Middle frontal gyrus (tissue), 1 donor: ENCODE results near the gene HSBP1L1.

Experiments used
- DNase-seq: peaks from one replicate; pipeline ENCODE4 v3.0.0-alpha.2; 2015; ENCODE audit warnings: low spot score; ENCODE audit errors: extremely low spot score

Gene HSBP1L1

DNA sequence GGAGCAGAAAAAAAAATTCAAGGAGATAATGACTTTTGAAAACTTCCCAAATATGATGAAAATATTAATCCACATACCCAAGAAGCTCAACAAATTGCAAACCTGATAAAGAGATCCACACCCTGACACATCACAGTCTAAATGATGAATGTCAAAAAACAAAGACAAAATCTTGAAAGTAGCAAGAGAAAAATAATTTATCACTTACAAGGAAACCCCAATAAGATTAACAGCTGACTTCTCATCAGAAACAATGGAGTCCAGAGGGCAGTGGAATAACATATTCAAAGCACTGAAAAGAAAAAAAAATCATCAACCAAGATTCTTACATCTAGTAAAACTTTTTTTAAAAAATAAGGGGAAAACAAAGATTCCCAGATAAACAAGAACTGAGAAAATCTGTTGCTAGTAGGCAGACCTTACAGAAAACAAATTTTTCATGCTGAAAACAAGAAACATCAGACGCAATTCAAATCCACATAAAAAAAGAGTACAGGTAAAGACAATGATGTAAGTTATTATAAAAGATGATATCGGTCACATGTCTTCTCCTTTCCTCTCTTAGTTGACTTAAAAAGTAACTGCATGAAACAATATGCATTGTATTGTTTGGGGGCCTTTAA is 34.3 kb upstream of the HSBP1L1 start:
- no peak for DNase-seq

- DNase-seq = no peak
These were observed 33.0 kb upstream of the HSBP1L1 start for GRCh38 chr18:79931475-79931874.

DNA sequence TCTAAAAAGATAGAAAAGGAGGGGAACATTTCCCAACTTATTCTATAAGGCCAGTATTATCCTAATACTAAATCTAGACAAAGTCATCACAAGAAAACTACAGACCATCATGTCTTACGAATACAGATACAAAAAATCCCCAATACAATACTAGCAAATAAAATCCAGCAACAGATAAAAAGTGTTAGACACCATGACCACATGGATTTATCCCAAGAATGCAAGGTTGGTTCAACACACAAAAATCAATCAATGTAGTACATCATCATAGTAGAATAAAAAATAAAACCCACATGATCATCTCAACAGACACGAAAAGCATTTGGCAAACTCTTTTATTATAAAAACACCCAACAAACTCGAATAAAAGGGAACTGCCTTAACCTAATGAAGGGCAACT is 31.5 kb upstream of the HSBP1L1 start:
- DNase-seq = no peak

GRCh38 chr18:79933765-79934164 is 30.7 kb upstream of the HSBP1L1 start:
- no peak for DNase-seq

DNA sequence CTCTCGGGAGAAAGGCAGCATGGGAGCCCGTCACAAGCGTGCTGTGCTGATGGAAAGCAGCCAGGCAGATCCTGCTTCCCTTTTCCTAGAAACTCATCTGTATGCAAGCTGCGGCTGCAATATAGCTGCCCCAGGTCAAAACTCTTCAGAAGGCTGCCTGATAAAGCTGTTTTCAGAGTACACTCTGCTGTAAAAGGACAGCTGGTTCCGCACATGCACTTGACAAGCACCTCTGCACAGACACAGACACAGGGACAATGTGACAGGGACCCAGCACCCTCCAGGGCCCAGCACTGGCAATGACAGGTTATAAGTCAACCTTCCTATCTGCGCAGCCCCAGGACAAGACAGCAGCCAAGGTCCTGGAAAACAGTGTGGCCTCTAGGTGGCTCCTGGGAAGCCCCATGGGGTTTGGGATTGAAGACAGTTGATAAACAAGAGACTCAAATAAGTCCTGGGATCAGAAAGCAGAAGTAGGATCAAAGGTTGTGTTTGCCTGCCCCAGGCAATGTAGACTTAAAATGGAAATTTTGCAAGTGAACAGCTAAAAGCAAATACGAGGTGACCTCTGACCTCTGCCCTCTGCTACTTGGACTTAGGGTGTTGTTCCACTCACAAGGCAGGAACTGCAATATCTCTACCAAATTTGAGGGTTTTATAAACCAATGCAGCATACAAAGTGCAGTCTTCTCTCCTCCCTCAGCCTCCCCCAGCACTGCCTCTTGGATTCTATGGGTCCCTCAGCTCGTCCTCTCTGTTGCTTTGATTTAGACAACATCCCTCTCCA is 29.9 kb upstream of the HSBP1L1 start:
- no peak for DNase-seq

DNA sequence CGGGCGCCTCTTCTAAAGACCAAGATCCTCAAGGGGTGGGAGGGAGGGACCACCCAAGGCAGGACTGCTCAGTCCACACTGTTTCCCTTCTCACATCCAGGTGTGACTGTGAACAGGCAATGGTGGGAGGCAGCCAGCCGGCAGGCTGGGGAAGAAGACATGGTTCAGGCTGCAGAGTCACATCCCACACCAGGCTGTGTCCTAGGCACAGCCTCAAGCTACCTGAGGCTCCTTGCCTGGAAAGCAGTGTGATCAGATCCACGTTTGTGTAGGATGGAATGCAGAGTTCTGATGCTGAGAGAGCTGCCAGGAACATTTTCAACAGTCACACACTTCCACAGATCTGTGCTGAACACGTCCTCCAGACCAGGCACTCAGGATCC is 29.4 kb upstream of the HSBP1L1 start:
- no peak for DNase-seq

DNA sequence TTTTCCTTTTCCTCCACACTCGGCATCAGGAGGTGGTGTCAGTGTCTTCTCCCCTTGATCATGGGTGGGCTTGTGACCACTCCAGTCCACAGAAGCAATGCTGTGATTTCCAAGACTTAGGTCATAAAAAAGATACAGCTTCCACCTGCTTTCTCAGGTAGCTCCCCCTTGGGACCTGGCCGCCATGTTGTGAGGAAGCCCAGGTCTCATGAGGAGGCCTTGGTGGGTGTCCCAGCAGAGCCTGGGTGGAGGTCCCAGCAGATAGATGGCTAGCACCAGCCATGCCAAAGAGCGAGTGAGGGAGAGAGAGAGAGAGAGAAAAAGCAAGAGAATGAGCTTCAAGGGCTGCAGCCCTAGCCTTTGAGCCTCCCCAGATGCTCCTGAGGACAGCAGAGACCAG is 28.9 kb upstream of the HSBP1L1 start:
- no peak for DNase-seq

DNA sequence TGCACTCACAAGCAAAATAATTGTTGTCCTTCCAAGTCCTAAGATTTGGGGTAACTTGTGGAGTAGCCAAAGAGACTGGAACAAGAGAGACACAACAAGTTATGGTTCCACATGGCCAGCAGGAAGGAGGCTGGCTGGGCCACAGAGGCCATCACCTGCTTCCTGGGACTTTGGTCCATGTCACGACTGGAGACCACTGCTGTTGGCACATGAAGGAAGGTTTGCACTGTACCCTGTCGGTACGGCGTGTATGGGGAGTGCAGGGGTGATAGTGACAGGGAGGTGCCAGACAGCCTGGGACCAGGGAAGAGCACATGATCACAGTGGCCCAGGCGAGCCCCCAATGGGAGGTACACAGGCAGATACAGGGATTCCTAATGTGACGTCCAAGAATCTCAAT is 28.5 kb upstream of the HSBP1L1 start:
- no peak for DNase-seq

- no peak for DNase-seq
These were observed 27.8 kb upstream of the HSBP1L1 start for GRCh38 chr18:79936641-79937040.

DNA sequence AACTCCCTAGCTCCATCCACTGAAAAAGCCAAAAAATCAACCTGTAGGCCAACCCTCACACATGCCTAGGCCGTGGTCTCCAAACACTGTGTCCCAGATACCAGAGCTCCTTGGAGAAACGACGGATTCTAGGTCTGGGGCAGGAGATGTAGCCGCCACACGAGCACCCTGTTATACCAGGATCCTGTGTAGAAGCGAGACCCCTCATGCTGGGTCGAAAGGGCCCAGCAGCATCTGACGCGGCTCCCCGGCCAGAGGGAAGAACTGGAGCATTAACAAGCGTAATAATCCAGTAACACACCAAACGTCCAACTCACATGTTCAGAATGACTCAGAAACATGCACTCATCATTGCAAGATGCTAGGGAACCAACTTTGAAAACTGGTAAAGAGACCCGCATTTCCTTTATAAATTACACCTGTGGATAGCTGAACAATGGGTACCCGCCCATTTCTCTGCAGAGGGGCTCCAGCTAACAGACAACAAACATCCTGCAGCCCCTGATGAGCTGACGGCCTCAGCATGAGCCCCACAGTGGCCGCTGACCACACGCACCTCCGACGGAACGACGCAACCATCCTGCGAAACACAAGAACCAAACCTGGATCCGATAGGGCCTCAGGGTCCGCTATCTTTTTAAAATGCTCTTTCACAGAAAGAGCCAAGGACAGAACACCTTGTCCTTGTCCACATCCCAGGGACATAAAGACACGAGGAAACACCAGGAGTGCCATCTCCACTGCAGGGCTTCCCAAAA is 27.2 kb upstream of the HSBP1L1 start:
- DNase-seq = no peak

DNA sequence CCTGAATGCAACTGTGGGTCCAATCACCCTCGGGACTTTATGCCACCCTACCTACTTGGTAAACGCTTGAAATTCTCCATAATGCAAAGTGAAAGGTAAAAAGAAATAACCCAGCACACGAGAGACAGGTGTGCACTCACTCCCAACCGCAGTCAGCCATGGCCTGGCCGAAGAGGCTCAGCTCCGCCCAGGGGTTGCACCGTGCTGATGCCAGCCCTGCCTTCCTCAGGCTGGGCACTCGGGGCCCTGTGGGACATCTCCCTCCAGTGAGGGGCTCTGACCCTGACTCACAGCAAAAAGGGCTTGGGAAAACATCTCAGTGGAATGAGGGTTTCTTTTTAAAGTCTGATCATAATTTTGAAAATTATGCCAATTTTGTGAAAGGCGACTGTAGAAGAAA is 26.2 kb upstream of the HSBP1L1 start:
- DNase-seq = no peak

DNA sequence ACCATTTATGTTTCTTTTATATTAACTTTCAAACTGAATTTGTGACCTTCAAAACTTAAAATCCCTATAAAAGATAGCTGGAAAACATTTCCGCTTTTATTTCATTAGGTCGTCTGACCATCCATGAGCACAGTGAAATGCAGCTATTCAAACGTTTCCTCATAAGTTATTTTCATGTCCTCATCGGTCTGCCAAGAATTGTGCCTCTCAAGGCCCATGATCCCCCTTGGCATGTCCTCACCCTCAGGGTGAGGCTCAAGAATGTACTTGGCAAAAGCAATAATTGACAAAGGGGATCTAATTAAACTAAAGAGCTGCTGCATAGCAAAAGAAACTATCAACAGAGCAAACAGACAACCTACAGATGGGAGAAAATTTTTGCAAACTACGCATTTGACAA is 25.3 kb upstream of the HSBP1L1 start:
- no peak for DNase-seq

- DNase-seq = no peak
These were observed 24.2 kb upstream of the HSBP1L1 start for GRCh38 chr18:79940126-79940813.

- DNase-seq = no peak
These were observed 23.5 kb upstream of the HSBP1L1 start for GRCh38 chr18:79940814-79941472.

GRCh38 chr18:79941473-79942119 is 22.8 kb upstream of the HSBP1L1 start:
- no peak for DNase-seq

DNA sequence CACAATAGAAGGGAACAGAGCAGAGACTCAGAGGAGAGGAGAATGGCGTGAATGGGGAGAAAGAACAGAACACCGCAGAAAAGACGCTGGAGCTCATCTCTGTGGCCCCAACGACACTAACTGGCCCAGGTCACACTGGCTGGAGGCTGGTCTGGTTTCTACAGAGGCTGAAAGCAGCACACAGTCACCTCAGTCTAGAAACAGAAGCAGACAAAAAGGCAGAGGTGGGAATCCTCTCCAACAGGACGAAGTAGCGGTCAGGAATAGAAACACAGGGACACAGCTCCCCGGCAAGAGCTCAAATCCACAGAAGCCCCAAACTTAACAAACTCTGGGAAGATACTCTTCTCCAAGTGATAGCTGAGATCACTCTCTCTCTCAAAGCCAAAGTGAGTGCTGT is 22.2 kb upstream of the HSBP1L1 start:
- DNase-seq = no peak

DNA sequence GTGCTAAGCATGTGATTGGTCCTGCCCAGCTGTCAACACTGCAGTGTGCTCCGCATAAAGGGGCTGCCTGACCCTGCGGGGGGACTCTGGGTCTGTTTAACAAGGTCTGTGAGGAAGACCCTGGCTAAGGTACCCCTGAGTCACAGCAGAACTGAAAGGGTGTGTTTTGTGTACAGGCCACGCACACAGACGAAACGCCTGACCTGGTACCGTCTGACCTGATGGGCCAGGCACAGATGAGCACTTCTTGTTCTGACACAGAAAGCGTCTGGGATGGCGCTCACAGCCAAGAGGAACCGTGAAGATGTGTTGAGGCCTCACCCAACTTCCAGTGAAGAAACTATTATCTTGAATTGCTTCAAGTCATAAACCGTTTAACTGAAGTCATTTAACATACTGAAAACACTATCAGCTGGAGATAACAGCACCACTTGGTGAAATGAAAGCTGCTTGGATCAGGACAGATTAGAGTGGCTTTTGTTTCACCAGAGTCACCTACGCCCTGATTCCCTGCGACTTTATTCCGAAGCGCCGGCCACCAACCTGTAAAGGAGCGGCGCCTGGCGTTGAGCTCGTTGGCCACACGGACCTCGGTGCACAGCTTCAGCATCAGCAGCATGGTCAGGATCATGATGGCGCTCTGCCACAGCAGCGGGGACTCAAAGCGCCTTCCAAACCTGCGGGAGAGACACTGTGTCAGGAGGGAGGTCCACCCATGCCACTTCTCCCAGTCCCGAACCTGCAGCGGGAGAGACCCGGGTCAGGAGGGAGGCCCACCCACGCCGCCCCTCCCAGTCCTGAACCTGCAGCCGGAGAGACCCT is 21.4 kb upstream of the HSBP1L1 start:
- no peak for DNase-seq

DNA sequence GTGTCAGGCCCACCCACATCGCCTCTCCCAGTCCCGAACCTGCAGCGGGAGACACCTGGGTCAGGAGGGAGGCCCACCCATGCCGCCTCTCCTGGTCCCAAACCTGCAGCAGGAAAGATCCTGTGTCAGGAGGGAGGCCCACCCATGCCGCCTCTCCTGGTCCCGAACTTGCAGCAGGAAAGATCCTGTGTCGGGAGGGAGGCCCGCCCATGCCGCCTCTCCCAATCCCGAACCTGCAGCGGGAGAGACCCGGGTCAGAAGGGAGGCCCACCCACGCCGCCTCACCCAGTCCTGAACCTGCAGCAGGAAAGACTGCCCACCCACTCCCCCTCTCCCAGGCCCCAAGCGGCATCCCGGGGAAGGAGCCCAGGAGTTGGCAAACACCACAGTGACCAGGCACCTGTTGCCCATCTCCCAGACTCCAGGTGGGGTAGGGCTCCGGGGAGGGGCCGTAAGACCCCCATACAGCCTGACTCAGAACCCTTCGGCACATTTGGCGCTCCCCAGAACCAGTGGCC is 20.8 kb upstream of the HSBP1L1 start:
- no peak for DNase-seq

DNA sequence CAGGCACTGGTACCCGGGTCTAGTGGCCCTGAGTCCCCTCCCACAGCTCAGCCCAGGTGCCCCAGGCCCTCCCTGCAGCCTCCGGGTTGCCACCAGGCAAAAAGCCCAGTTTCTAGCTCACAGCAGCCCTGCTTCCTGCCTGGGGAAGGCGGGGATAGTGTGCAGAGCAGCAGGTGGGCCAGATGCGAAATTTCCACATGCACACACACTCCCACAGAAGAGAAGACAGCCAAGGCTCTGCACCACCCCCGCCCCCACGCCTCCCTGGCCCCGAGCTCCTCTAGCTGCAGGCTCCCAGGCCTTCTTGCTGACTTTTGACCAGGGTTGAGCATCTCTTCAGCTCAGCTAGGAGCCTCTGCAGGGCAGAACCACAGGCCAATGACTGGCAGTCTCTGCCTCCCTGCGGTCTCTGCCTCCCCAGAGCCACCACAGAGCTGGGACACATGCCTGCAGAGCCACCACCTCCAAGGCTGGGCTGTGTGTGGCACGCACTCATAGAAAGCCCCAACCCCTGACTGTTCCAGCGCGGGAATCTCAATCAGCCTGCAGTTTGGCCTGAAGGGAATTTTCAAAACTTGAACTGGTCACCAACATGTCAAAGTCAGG is 20.2 kb upstream of the HSBP1L1 start:
- no peak for DNase-seq
